NB4 (cell line): Measurements from ENCODE around the gene SLC39A3.

ENCODE experiments used
- POLR2A ChIP-seq: IDR thresholded peaks from 2 replicates; pipeline ENCODE4 v1.6.1; 2011; ENCODE audit warnings: mild to moderate bottlenecking; ENCODE audit not compliant: insufficient read length; ENCODE audit errors: extremely low read depth
- TF ChIP-seq, protein P1 (sequence below): IDR thresholded peaks from one replicate; pipeline ENCODE4 v1.5.1; 2012; ENCODE audit warnings: low read depth, low read length
- TF ChIP-seq, protein P2 (sequence below): IDR thresholded peaks from 2 replicates; pipeline ENCODE4 v1.6.1; 2011; ENCODE audit warnings: low read depth, low read length

DNA sequence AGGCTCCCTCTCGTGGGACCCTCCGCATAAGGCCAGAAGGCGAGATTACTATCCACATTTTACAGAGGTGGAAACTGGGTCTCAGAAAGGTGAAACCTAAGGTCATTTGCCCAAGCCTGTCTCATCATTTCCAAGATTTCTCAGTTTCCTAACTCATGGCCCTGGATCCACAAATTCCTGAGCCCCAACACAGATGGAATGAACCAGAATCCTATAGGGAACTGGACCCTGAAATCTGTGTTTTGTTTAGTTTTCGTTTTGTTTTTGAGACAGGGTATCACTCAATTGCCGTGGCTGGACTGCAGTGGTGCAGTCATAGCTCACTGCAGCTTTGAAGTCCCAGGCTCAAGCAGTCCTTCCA, 36.8 kb downstream of the SLC39A3 start:
- TF ChIP-seq, protein P1, sequence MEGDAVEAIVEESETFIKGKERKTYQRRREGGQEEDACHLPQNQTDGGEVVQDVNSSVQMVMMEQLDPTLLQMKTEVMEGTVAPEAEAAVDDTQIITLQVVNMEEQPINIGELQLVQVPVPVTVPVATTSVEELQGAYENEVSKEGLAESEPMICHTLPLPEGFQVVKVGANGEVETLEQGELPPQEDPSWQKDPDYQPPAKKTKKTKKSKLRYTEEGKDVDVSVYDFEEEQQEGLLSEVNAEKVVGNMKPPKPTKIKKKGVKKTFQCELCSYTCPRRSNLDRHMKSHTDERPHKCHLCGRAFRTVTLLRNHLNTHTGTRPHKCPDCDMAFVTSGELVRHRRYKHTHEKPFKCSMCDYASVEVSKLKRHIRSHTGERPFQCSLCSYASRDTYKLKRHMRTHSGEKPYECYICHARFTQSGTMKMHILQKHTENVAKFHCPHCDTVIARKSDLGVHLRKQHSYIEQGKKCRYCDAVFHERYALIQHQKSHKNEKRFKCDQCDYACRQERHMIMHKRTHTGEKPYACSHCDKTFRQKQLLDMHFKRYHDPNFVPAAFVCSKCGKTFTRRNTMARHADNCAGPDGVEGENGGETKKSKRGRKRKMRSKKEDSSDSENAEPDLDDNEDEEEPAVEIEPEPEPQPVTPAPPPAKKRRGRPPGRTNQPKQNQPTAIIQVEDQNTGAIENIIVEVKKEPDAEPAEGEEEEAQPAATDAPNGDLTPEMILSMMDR: no peak
- TF ChIP-seq, protein P2, sequence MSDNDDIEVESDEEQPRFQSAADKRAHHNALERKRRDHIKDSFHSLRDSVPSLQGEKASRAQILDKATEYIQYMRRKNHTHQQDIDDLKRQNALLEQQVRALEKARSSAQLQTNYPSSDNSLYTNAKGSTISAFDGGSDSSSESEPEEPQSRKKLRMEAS: no peak
- TF ChIP-seq POLR2A: no peak
